Testis (tissue), 3 donors: ENCODE data around the gene JTB. TPM values are rescaled to one million over a fixed set of nuclear protein-coding genes. Genes with fewer than 3 reads are reported as not detected.
A peak's percentile ranks its signal among the peaks of the same experiment; 100 is the strongest.

ENCODE experiments used
- DNase-seq: peaks from one replicate; pipeline ENCODE4 v3.0.0-alpha.2; 2019
- H3K27ac ChIP-seq, 2 donors: fragments of 200-600 bp; sonication (generic); one replicate each; pipeline ENCODE4 v1.5.1; 2019
- H3K27me3 ChIP-seq: fragments of 200-600 bp; sonication (generic); one replicate; pipeline ENCODE4 v1.5.1; 2019
- H3K36me3 ChIP-seq: fragments of 200-600 bp; sonication (generic); one replicate; pipeline ENCODE4 v1.5.1; 2017; ENCODE audit warnings: low read depth; ENCODE audit errors: missing control alignments
- H3K4me1 ChIP-seq: fragments of 200-600 bp; sonication (generic); one replicate; pipeline ENCODE4 v1.5.1; 2019
- H3K4me3 ChIP-seq, 2 donors: fragments of 200-600 bp; sonication (generic); one replicate each; pipeline ENCODE4 v1.5.1; 2017 to 2019
- H3K9me3 ChIP-seq: fragments of 200-600 bp; sonication (generic); one replicate; pipeline ENCODE4 v1.5.1; 2017
- POLR2A ChIP-seq: fragments of 450-650 bp; IDR thresholded peaks from one replicate; pipeline ENCODE4 v1.6.1; 2017; ENCODE audit warnings: antibody characterized with exemption, mild to moderate bottlenecking, moderate library complexity
- WGBS, 2 donors: methylation state at CpG; one replicate each; pipeline ENCODE4 v1.1.5; 2018; 5-methylcytosine and 5-hydroxymethylcytosine counted together
- intact Hi-C: fragments of 100-400 bp; cut with DNase I; formaldehyde crosslinking; loops from one replicate; pipeline ENCODE4 v1.15.1; 2023; ENCODE audit warnings: low total_unique reads
- polyA plus RNA-seq: library from polyadenylated mRNA; stranded (reverse); fragments of 350-450 nt; fragmentation: Illumina TruSeq; extraction: RNeasy Lipid Tissue Mini Kit (QIAGEN cat#74804); gene quantifications from one replicate; pipeline ENCODE4 v1.2.3, GENCODE V29; 2014; ENCODE audit warnings: low read depth, low replicate concordance; ENCODE audit not compliant: insufficient read depth
- total RNA-seq, 2 donors: library from RNA; depleted of rRNA; stranded (reverse); fragments of >200 nt; gene quantifications; one replicate each; pipeline ENCODE4 v1.2.3, GENCODE V29; 2016
- TF ChIP-seq, protein P1 (sequence below), 3 experiments: fragments of 450-650 bp in 2 of 3; fragments of 200-600 bp in 1 of 3; sonication (generic) in 1 of 3; IDR thresholded peaks; one replicate each; pipeline ENCODE4 v1.5.1; 2016 to 2019; ENCODE audit warnings: antibody characterized with exemption in 3 of 3, mild to moderate bottlenecking in 2 of 3, moderate library complexity in 1 of 3

JTB gene
- total and polyA plus RNA-seq, 3 donors from 2014 or later, result 78.6 to 212 (median 159) TPM

DNA sequence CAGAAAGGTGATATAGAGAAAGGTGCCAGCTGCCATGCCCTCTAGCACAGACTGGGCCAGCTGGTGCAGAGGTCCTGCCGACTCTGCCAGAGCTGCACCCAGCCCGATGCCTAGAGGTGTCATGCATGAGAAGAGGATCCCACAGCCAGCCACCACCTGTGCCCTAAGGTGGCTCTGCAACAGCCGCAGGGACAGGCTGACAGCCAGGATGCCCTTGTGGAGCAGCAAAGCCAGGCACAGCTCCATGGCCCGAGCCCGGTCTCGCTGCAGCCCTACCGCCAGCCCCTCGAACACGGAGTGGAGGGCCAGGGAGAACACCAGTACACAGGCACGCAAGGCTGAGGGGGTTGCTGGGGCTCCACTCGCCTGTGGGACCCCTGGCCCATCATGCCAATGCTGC lies 17.3 kb downstream of the JTB start:
- intact Hi-C loops, result no loop called here
- peak overlapping the region; percentile 76 to 96 for H3K27ac ChIP-seq
- H3K9me3 ChIP-seq, result no peaks in the 10 kb centered on the region
- no peak overlapping the region for H3K4me3 ChIP-seq
- H3K36me3 ChIP-seq, result no peaks in the 10 kb centered on the region
- WGBS, 2 donors, result 91 to 93% methylated on average over 8 to 11 of the region's 11 CpGs
- no peak for DNase-seq
- H3K27me3 ChIP-seq, result no peaks in the 10 kb centered on the region
- TF ChIP-seq POLR2A, result no peak
- TF ChIP-seq, protein P1, sequence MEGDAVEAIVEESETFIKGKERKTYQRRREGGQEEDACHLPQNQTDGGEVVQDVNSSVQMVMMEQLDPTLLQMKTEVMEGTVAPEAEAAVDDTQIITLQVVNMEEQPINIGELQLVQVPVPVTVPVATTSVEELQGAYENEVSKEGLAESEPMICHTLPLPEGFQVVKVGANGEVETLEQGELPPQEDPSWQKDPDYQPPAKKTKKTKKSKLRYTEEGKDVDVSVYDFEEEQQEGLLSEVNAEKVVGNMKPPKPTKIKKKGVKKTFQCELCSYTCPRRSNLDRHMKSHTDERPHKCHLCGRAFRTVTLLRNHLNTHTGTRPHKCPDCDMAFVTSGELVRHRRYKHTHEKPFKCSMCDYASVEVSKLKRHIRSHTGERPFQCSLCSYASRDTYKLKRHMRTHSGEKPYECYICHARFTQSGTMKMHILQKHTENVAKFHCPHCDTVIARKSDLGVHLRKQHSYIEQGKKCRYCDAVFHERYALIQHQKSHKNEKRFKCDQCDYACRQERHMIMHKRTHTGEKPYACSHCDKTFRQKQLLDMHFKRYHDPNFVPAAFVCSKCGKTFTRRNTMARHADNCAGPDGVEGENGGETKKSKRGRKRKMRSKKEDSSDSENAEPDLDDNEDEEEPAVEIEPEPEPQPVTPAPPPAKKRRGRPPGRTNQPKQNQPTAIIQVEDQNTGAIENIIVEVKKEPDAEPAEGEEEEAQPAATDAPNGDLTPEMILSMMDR (IDR thresholded peaks at IDR 0.05), result no peak
- H3K4me1 ChIP-seq, result peaks cover 55% of the 10 kb centered on the region

DNA sequence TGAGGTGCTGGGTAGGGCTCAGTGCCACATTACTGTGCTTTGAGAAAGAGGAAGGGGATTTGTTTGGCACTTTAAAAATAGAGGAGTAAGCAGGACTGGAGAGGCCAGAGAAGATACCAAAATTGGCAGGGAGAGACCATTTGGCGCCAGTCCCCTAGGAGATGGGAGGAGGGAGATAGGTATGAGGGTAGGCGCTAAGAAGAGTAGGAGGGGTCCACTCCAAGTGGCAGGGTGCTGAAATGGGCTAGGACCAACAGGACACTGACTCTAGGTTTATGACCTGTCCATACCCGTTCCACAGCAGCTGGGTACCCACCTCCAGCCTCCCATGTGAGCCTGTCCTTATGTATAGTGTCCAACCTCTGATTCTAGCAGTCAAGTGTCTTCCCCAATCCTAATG lies 18.0 kb downstream of the JTB start:
- DNase-seq, result no peak
- Histone ChIP-seq H3K9me3 (no peaks in the 10 kb centered on the region), H3K36me3 (no peaks in the 10 kb centered on the region), H3K4me3 (no peak overlapping the region), H3K27me3 (no peaks in the 10 kb centered on the region), H3K27ac (peak overlapping the region; percentile 76 to 96), H3K4me1 (peaks cover 48% of the 10 kb centered on the region)
- TF ChIP-seq, protein P1 (IDR thresholded peaks at IDR 0.05), result no peak
- no peak for TF ChIP-seq POLR2A
- WGBS, 2 donors, result 55 to 65% methylated on average over 3 of the region's 3 CpGs
- intact Hi-C loops, result no loop called here

DNA sequence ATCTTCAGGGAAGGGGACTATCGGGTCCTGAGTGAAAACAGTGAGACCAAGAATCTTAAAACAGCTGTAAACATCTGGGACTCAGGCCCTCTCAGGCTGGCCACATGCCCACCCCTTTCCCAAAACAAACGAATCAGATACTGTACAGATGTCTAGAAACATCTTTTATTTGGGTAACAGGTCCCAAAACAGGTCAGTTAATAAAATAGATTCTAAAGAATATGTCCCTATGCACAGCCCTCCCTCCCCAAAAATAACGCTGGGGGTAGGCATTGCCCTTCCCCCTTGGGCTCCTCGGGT lies 18.6 kb downstream of the JTB start:
- Histone ChIP-seq H3K27ac (peak overlapping the region; percentile 76 to 96), H3K27me3 (no peaks in the 10 kb centered on the region), H3K4me3 (peak overlapping the region; percentile 94 to 99), H3K4me1 (peaks cover 44% of the 10 kb centered on the region), H3K36me3 (no peaks in the 10 kb centered on the region), H3K9me3 (no peaks in the 10 kb centered on the region)
- TF ChIP-seq POLR2A, result no peak
- TF ChIP-seq, protein P1 (IDR thresholded peaks at IDR 0.05), result no peak
- 4 to 8% methylated on average over 4 of the region's 4 CpGs for WGBS, 2 donors
- DNase-seq, result peak; percentile 33
- intact Hi-C loops, result no loop called here

DNA sequence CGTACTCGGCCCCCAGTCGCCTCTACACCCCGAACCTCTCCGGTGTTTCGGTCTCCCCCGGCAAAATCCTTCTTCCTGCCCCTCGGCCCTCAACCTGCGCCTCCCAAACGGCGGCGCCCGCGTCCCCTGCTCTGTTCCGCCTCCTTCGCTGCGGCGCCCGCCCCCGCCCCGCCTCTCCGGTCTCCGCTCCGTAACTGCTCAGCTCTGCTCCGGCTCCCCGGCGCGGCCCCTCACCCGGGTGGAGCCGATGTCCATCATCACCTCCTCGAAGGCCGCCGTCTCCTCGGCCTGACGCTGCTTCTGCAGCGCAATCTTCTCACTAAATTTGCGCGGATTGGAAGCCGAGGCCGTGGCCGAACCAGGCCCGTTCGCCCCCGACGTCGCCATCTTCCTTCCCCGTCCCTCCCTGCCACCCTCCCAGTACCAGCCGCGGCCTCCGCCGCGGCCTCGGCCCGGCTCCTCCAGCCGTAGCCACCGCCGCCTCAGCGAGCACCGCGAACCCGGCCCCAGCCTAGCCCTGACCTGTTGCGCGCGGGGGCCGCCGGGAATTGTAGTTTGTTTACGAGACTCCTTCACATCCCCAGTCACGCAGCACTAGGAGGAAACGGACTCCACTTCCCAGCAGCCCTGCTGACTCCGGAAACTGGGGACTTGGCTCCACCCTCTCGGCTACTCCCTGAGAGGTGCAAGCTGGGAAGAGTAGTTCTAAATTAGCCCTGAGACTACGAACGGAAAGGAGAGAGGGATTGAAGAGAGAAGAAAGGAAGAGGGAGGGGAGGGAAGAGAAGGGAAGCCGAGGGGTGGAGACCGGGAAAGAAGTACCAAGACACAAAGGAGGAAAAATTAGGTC lies 19.1 kb downstream of the JTB start, which contains the start of gene CRTC2:
CRTC2 (minus strand) TSS at position 502 of the 850 bp plus-strand sequence; CDS start at position 387, 115 bp downstream.
- intact Hi-C loops, result no loop called here
- peak within 1 kb of the TSS; percentile 94 to 99 for H3K4me3 ChIP-seq
- peaks cover 44% of the 10 kb centered on the region for H3K4me1 ChIP-seq
- TF ChIP-seq, protein P1 (IDR thresholded peaks at IDR 0.05), result no peak
- TF ChIP-seq POLR2A, result no peak
- H3K36me3 ChIP-seq, result no peaks in the 10 kb centered on the region
- no peaks in the 10 kb centered on the region for H3K27me3 ChIP-seq
- H3K27ac ChIP-seq, result peak within 1 kb of the TSS; percentile 94 to 96
- H3K9me3 ChIP-seq, result no peaks in the 10 kb centered on the region
- DNase-seq, result peak; percentile 100
- WGBS, 2 donors, result 0 to 1% methylated on average over 42 to 72 of the region's 75 CpGs

DNA sequence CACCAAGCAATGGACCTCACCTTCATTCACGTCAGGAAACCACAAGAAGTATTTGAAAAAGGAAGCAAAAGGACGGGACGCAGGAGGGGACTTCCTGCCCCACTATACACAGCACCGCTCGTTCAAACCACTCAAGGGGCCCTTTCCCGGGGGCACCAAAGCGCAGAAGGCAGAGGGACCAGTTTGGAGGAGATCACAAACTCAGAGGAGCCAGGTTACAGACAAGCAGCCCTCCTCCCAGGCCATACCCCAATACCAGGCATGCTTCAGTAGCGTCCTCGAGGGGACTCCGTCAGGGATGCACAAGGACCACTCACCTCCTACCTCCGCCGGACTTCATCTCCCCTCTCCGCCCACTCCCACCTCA lies 19.7 kb downstream of the JTB start:
- DNase-seq, result peak; percentile 28

More for the DNA sequence above, 19.7 kb downstream of the JTB start:
- Histone ChIP-seq H3K4me3 (peak overlapping the region; percentile 94 to 99), H3K36me3 (no peaks in the 10 kb centered on the region), H3K9me3 (no peaks in the 10 kb centered on the region), H3K27me3 (no peaks in the 10 kb centered on the region), H3K4me1 (peaks cover 41% of the 10 kb centered on the region), H3K27ac (peak overlapping the region; percentile 94 to 96)
- TF ChIP-seq POLR2A, result no peak
- TF ChIP-seq, protein P1 (IDR thresholded peaks at IDR 0.05), result no peak
- intact Hi-C loops, result no loop called here
- 0 to 2% methylated on average over 11 to 13 of the region's 13 CpGs for WGBS, 2 donors
